ENCODE results near the gene TRABD.

DNA sequence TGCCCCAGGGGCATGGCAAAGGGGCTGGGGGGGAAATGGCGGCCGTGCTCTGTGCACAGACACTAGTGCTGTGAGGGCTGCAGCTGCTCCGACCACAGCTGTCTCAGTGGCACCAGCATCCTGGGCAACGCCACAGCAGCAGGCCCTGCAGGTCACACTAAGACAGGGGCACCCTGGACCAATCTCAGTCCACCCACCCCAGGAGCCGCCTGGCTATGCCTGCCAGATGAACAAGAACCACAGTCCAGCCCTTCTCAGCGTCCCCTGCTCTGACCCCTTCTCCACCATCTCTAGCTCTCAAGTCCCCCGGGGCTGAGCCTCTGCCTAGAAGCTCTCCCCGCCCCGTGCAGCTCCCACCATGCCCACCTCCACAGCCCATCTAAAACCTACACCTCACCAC, 42.7 kb downstream of the TRABD start:
- no peak for TF ChIP-seq SUZ12 (IDR thresholded peaks at IDR 0.05)
- TF ChIP-seq FOXM1 (IDR thresholded peaks at IDR 0.05; ENCODE audit: borderline replicate concordance): no peak
- no peak for TF ChIP-seq ELF4 (IDR thresholded peaks at IDR 0.05)
- TF ChIP-seq SP1 (IDR thresholded peaks at IDR 0.05): no peak
- TF ChIP-seq BHLHE40 (IDR thresholded peaks at IDR 0.05; ENCODE audit: borderline replicate concordance): no peak
